ENCODE measurements around the gene PARD3. TPM values are rescaled to one million over a fixed set of nuclear protein-coding genes. Genes with fewer than 3 reads are reported as not detected.

Gene PARD3
- total RNA-seq, 1 donor from 2014 or later: 34.1 TPM

DNA sequence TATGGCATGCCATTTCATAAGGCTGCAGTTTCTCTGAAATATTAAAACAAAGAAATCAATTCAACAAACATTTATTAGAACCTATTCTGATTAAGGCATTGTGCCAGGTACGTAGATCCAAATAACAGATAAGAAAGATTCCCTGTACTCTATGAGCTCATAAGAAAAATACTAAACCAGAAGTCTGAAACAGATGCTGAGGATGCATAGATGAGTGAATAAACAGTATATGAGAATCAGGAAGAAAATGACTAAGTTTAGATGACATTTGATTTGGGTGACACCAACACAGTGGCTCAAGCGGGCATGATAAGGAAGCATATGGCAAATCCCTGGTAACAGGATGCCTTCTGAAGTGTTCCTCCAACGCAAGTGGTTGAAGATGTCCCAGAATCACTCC, 477.2 kb downstream of the PARD3 start:
- intact Hi-C loops (cut with DNase I): no loop called here
- no peaks in the 10 kb centered on the region for H3K9me3 ChIP-seq
- H3K4me1 ChIP-seq: no peaks in the 10 kb centered on the region
- no peaks in the 10 kb centered on the region for H3K36me3 ChIP-seq
- no peak for DNase-seq
- TF ChIP-seq, protein P1, sequence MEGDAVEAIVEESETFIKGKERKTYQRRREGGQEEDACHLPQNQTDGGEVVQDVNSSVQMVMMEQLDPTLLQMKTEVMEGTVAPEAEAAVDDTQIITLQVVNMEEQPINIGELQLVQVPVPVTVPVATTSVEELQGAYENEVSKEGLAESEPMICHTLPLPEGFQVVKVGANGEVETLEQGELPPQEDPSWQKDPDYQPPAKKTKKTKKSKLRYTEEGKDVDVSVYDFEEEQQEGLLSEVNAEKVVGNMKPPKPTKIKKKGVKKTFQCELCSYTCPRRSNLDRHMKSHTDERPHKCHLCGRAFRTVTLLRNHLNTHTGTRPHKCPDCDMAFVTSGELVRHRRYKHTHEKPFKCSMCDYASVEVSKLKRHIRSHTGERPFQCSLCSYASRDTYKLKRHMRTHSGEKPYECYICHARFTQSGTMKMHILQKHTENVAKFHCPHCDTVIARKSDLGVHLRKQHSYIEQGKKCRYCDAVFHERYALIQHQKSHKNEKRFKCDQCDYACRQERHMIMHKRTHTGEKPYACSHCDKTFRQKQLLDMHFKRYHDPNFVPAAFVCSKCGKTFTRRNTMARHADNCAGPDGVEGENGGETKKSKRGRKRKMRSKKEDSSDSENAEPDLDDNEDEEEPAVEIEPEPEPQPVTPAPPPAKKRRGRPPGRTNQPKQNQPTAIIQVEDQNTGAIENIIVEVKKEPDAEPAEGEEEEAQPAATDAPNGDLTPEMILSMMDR (IDR thresholded peaks at IDR 0.05): no peak
- H3K4me3 ChIP-seq: no peak overlapping the region
- ATAC-seq: no peak
- H3K27me3 ChIP-seq (ENCODE audit: low read depth): no peaks in the 10 kb centered on the region
- H3K27ac ChIP-seq: no peak overlapping the region

DNA sequence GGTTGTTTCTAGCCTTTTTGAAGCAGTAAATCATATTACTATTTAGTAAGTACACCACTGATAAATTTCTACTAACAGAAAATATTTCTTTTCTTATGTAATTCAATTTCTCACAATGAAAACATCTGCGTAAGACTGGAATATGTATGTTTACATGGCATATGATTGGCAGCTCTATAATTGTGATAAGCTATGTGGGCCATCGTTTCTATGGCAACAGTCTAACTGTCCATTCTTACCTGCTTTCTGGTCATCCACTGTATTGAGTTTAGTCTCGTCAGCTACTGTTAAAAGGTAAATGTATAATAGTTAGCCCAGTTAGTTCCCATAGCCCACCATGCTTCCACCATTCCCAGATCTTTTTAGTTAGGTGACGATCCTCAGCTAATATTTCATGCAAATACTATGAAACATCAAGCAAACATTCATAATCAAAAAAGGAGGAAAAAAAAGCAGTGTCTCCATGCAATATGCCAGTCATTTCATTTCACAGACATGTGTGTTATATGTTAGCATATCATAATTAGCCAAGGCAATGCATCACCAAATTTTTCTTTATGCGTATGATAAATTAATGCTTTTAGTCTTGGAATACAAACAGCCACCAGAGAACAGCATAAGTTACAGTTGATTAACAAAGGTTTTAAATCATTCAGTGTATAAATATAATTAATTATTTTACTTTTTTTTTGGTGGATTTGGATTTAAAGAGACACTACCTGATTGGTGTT, 479.0 kb downstream of the PARD3 start:
- H3K27me3 ChIP-seq (ENCODE audit: low read depth): no peaks in the 10 kb centered on the region
- TF ChIP-seq, protein P1 (IDR thresholded peaks at IDR 0.05): no peak
- H3K4me3 ChIP-seq: no peak overlapping the region
- H3K4me1 ChIP-seq: no peaks in the 10 kb centered on the region
- no peak overlapping the region for H3K27ac ChIP-seq
- no peaks in the 10 kb centered on the region for H3K9me3 ChIP-seq
- intact Hi-C loops (cut with DNase I): no loop called here
- DNase-seq (no peak), ATAC-seq (no peak)
- H3K36me3 ChIP-seq: peaks cover under 1% of the 10 kb centered on the region

- Histone ChIP-seq H3K27ac (no peak overlapping the region), H3K36me3 (peaks cover 9% of the 10 kb centered on the region), H3K9me3 (no peaks in the 10 kb centered on the region), H3K27me3 (ENCODE audit: low read depth) (no peaks in the 10 kb centered on the region), H3K4me3 (no peak overlapping the region), H3K4me1 (no peaks in the 10 kb centered on the region)
- ATAC-seq (no peak), DNase-seq (no peak)
- TF ChIP-seq, protein P1 (IDR thresholded peaks at IDR 0.05): no peak
- intact Hi-C loops (cut with DNase I): no loop called here
Measured at GRCh38 chr10:34334908-34335307, 480.2 kb downstream of the PARD3 start.

DNA sequence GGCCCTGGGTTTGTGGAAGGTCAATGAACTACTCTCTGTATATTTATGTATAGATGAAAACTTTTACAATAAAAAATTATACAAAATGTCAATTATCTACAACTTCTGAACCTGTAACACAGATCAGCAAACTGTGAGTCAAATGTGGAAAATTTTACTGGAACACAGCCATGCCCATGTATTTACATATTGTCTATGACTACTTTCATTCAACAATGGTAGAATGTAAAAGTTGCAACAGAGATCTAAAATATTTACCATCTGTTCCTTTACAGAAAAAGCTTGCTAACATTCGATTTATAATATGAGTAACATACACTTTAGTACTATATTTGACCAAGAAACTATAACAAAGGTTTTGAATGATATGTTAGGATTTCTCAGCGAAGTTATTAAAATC, 481.6 kb downstream of the PARD3 start:
- intact Hi-C loops (cut with DNase I): no loop called here
- H3K27ac ChIP-seq: no peak overlapping the region
- no peak overlapping the region for H3K4me3 ChIP-seq
- ATAC-seq (no peak), DNase-seq (no peak)
- TF ChIP-seq, protein P1 (IDR thresholded peaks at IDR 0.05): no peak
- H3K4me1 ChIP-seq: no peaks in the 10 kb centered on the region
- H3K27me3 ChIP-seq (ENCODE audit: low read depth): no peaks in the 10 kb centered on the region
- no peaks in the 10 kb centered on the region for H3K9me3 ChIP-seq
- peaks cover 9% of the 10 kb centered on the region for H3K36me3 ChIP-seq

DNA sequence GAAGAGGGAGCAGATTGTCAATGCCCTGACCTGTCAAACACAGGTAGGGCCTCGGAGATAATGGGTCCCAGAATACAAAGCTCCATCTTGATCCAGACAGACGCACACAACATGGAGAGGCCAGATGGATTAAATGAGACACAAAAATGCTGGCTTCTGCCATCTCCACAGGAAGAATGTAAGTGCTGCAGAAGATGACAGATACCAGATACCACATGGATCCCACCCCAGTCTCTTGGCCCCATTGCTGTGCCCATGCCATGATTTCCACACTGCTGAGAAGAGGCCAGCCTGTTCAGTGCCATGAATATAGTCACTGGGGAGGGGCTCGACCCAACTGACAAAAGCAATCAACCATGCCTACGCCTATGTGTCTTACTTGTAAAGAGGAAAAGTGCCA, 487.9 kb downstream of the PARD3 start:
- Histone ChIP-seq H3K27ac (no peak overlapping the region), H3K36me3 (peaks cover 9% of the 10 kb centered on the region), H3K4me3 (no peak overlapping the region), H3K9me3 (no peaks in the 10 kb centered on the region), H3K4me1 (no peaks in the 10 kb centered on the region), H3K27me3 (ENCODE audit: low read depth) (no peaks in the 10 kb centered on the region)
- DNase-seq (no peak), ATAC-seq (no peak)
- intact Hi-C loops (cut with DNase I): no loop called here
- TF ChIP-seq, protein P1 (IDR thresholded peaks at IDR 0.05): no peak

All from lower lobe of right lung (tissue), 2 donors.